HL-60 (cell line): ENCODE data around the gene FUZ.

Experiments
- GABPA ChIP-seq: IDR thresholded peaks from 2 replicates; pipeline ENCODE4 v1.6.1; 2012; ENCODE audit warnings: low read depth
- TF ChIP-seq, protein P1 (sequence below): IDR thresholded peaks from one replicate; pipeline ENCODE4 v1.5.1; 2011; ENCODE audit warnings: low read length, control low read depth, inconsistent platforms; ENCODE audit not compliant: insufficient read depth

DNA sequence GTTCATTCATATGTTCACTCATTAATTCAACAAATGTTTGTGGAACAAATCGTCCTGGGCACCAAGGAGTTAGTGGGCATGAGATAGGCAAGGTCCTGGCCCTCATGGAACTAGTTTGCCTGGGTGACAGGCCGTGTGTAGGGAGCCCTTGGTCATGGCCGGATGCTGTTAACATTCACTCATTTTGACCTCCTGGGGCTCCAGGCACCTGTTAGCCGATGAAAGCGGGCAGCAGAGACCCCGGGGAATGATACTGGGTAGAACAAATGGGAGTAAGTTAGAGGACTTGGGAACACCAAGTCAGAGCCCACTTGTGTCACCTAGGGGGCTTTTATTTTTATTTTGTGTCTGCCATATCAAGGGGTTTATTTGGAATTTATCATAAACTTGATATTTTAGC, 11.6 kb upstream of the FUZ start:
- TF ChIP-seq, protein P1, sequence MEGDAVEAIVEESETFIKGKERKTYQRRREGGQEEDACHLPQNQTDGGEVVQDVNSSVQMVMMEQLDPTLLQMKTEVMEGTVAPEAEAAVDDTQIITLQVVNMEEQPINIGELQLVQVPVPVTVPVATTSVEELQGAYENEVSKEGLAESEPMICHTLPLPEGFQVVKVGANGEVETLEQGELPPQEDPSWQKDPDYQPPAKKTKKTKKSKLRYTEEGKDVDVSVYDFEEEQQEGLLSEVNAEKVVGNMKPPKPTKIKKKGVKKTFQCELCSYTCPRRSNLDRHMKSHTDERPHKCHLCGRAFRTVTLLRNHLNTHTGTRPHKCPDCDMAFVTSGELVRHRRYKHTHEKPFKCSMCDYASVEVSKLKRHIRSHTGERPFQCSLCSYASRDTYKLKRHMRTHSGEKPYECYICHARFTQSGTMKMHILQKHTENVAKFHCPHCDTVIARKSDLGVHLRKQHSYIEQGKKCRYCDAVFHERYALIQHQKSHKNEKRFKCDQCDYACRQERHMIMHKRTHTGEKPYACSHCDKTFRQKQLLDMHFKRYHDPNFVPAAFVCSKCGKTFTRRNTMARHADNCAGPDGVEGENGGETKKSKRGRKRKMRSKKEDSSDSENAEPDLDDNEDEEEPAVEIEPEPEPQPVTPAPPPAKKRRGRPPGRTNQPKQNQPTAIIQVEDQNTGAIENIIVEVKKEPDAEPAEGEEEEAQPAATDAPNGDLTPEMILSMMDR, result no peak
- TF ChIP-seq GABPA, result no peak
